DMS114 treated with DMSO at 0.1 percent for 48 hours (cell line): ENCODE data around the gene PLXDC2.

Source experiments
- DNase-seq: peaks from one replicate; lab custom pipeline; 2025; ENCODE audit not compliant: unreplicated experiment; lab: John Stamatoyannopoulos, UW

PLXDC2 gene

DNA sequence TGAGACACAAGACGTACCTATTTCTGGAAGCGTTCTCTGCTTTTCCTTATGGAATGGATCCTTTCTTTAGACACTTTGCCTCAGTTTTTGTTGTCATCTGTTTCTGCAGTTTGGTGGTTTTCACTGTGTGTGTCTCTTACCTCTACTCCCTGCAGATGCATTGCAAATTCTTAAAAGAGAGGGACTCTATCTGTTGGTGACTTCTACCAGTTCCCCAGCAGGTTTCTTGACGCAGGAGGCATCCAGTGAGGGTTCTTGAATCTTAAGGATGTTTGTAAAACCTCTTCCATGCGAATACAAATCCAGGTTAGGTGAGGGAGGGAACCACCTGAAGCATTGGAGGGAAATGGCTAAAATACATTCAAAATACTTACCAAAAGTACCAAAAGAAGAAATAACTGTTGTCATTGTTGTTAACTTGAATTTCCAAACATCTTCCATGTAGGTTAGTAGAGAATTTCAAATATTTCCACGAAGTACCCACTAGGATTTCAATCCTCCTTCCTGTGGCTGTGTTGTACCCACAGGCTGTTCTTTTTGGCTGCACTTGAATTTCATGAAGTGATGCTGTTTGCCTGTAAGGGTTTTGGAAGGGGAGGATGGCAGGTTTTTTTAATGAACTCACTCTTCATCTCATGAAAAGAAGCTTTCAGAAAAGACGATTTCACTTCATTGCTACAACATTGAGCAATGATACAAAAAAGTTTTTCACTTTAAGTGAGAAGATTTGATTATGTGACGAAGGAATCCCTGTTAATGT, 32.2 kb downstream of the PLXDC2 start:
- no peak for DNase-seq

DNA sequence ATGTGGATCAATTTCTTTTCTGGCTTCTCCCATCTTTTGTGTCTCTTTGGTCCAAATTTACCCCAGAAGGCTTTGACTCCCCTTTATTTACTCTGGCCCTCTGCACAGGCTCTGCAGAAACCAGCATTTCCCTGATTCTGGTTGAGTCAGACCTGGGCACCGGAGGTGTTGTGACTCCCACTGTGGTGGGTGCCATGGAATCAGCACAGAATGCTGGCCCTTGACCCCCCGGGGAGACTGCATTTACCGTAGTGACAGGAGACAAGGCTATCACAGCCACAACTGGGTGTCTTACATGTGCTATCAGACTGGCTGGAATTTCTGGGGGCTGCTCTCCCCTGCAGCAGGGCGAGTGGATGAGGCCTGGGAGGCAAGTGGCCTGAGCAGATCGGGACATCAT, 37.6 kb downstream of the PLXDC2 start:
- DNase-seq: no peak

DNA sequence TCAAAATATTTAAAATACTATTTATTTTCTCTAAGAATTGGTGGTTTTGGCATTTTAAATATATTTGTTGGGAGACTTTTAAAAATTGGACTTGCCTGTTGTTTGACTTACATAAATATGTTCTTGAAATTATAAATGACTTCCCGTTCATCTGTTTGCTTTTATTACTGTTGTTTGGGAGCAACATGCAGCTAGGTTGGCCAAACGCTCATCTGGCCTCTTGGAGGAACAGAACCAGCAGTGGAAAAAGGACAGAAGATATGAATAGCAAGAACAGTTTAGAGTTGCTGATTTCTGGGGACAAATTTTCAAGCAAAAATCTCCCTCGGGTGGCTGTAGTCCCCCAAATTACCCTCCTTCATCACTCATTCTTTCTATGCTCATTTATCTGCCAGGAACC, 41.6 kb downstream of the PLXDC2 start:
- no peak for DNase-seq

- no peak for DNase-seq
Observed at GRCh38 chr10:19860107-19860506, 43.9 kb downstream of the PLXDC2 start.

DNA sequence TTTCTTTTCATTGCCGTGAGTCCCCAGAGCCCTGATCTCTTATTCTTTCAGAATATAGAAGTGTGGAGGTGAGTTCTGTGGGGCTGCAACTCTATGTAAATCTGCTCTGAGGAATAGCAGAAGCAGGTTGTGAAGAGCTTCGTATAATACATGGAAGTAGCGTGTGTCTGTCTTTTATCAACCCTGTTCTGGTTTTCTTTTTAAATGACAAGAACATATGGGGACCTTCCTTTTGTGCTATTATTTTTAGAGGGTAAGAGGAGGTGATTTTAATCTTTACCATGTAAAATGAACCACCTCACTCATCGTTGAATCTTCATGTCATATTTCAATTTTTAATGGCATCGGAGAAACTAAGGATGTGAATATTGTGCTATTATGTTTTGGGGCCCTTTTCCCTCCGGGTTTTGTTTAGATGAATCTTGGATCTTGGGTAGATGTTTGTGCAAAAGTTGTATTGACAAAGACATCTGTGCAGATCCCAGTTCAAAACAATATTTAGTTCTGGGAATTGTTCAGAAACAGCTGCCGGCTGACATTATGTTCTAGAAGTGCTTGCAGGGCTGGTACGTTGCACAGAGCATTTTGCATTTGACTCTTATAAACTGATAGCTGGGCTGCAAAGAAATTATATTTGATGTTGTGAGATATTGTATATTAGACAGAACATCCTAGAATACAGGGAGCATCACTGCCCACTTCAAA, 46.7 kb downstream of the PLXDC2 start:
- DNase-seq: no peak

DNA sequence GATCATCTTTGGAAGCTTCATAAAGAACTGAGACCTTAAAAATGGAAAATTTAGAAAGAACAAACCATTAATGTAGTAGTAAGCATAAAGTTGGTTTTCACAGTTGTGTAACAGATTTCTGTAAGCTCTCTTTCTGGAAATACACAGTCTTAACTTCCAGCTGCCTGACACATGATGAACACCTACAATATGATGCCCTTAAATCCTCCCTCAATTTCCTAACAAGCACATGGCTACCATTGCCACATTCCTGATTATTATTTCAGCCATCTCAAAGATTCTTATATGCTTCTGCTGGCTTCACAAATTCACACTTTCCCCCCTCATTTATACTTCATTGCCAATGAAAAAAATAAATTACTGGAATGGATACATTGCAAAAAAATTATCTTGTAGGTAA, 49.4 kb downstream of the PLXDC2 start:
- DNase-seq: no peak

DNA sequence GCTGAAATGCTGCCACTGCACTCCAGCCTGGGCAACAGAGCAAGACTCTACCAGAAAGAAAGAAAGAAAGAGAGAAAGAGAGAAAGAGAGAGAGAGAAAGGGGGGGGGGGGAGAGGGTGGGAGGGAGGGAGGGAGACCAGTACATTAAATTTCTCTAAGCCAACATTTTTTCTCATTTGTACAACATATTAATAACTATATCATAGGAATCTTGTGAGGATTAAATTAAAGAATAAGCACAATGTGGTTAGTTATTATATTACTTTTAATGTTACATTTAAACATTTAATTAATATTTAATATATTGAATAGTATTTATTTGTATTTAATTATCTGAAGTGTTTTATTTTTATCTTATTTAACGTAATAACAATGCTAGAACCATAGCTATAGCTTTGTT, 53.1 kb downstream of the PLXDC2 start:
- DNase-seq: no peak

GRCh38 chr10:19872504-19873271, 56.5 kb downstream of the PLXDC2 start:
- DNase-seq: no peak

GRCh38 chr10:19874190-19874589, 58.0 kb downstream of the PLXDC2 start:
- no peak for DNase-seq

DNA sequence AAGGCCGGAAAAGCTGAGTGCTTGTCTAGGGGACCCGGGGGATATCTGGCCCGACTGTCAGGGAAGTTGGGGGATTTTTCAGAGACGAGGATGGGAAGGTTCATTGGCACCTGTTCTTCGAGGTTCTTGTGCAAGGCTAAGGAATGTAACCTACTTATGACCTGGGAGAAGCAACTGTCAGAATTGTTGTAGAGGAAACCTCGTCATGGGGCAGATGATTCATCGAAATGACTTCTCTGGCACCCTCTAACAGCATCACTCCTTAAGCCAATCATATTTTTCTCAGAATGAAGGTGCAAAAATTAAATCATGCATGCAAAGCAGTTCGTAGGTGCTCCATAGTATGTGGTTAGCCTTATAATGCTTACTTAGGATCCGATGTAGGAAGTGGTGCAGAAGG, 58.6 kb downstream of the PLXDC2 start:
- DNase-seq: no peak

DNA sequence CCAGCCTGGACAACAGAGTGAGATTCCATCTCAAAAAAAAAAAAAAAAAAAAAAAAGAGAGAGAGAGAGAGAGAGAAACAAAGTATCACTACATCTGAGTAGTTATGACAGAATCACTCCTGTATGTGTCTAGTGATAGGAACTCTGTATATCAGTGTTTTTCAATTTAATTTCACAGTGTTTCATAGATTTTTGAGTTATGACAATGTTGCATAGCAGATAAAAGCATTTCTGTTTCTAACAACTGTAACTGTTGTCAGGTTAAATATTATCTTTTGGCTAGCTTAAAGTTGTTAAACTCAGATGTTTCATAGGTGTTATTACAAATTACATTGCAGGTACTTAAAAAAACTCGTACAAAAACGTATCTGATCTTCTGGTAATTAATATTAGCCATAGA, 60.3 kb downstream of the PLXDC2 start:
- no peak for DNase-seq

- DNase-seq: no peak
Observed at GRCh38 chr10:19877466-19878255, 61.4 kb downstream of the PLXDC2 start.

DNA sequence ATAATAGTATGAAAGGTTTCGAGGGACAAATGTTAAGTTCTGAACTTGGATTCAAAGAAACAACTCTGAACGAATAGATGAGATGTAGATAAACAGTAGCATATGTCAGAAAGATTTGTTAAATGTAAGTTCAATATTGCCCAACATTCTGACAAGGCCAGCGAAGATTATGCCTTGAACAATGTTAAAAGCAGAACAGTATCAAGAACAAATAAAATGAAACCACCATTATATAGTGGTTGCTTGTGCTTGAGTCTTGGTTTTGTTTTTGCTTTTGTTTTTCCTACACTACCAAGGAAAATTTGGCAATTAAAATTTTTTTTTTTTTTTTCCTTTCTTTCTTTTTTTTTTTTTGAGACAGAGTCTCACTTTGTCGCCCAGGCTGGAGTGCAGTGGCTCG, 66.4 kb downstream of the PLXDC2 start:
- no peak for DNase-seq

- no peak for DNase-seq
Observed at GRCh38 chr10:19888061-19888660, 71.9 kb downstream of the PLXDC2 start.

- DNase-seq: no peak
Observed at GRCh38 chr10:19889256-19889655, 73.0 kb downstream of the PLXDC2 start.

- DNase-seq: no peak
Observed at GRCh38 chr10:19891429-19891828, 75.2 kb downstream of the PLXDC2 start.

DNA sequence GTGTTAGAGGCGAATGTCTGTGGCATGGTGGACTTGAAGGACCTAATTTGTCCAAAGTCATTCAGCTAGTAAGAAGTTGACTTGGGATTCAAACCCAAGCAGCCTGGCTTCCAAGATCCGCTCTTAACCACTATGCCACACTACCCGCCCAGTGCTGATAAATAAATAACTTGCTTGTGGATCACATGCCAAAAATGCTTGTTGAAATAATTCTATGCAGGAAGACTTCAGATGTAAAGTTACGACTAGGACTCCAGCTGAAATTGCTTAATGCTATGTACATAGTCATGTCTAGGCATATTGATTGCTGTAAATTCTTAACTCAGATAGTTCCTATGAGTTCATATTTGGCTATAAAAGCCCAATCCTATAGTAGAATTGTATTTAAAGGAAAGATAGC, 76.0 kb downstream of the PLXDC2 start:
- no peak for DNase-seq

DNA sequence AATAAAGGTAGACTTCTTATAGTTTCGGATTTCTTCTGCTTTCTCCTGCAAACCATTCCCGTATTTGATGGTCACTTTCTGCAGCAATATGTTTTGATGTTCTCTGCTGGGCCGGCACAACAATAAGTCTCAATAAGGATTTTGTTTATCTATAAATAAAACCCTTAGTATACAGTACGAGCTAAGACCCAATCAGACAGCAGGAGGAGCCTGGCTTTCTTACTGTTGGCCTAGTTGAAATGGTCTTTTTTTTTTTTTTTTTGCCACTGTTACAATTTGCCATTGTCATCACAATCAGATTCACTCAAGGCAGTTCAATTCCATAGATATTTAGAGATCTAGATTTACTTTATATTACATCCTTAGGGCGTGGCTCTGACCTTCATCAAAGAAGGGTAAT, 76.4 kb downstream of the PLXDC2 start:
- no peak for DNase-seq

DNA sequence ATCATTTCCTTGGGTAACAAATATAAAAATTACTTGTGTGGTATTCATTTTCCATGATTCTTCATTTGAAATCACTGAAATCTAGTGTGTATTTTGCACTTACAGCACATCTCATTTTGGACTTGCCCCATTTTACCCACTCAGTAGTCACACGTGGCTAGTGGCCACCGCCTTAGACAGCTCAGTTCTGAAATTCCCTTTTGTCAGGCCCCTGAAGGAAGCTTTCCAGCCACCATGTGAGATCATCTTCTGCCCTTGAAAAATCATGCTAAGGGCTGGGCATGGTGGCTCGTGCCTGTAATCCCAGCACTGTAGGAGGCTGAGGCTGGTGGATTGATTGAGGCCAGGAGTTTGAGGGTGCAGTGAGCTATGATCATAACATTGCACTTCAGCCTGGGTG, 79.3 kb downstream of the PLXDC2 start:
- no peak for DNase-seq

- no peak for DNase-seq
Observed at GRCh38 chr10:19902456-19902855, 86.2 kb downstream of the PLXDC2 start.

DNA sequence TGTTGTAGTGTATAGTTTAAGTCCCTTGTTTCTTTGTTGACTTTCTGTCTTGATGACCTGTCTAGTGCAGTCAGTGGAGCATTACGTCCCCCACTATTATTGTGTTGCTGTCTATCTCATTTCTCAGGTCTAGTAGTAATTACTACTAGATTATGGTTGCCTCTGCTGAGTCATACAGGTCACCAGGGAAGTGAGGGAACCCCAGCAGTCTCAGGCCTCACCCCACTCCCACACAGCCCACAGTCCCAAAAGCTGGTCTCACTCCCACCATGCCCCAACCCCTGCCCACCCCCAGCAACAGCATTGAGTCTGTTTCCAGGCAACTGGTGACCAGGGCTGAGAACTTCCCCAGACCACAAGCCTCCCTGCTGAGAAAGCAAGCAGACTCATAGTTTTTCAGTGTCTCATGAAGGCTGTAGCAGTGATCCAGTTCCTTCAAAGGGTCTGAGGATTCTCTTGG, 88.0 kb downstream of the PLXDC2 start:
- DNase-seq: no peak
